ENCODE measurements around the gene SELENON. TPM values are rescaled to one million over a fixed set of nuclear protein-coding genes. Genes with fewer than 3 reads are reported as not detected.
A peak's percentile ranks its signal among the peaks of the same experiment; 100 is the strongest.
"Not testable (repeated sequence)": the region's sequence is repeated elsewhere in the genome, so short reads cannot be mapped to it uniquely, and the experiment has no call there.

The SELENON gene
- total RNA-seq, 1 experiment from 2014 or later: 38.6 TPM

DNA sequence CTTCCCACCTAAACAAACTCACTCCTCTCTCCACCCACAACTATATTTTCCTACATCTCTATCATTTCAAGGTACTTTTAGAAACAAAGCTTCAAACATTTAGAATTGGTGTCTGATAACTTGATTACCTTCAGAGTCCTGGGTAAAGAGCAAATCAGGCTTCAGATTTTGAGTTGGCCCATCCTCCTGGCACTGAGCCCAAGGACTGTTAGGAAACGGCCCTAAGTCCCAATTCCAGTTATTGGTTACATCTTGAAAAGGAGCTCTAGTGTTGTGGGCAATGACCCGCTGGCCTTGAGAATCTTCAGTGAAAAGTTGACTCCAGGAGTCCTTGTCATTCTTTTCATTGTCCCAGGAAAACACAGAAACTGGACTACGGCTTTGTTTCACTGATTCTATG lies 34.9 kb downstream of the SELENON start:
- no peak for DNase-seq
- Histone ChIP-seq H3K9me3 (ENCODE audit: low read length) (no peaks in the 10 kb centered on the region), H2AFZ (ENCODE audit: low read length) (no peak overlapping the region), H3K79me2 (ENCODE audit: low read length) (peaks cover 65% of the 10 kb centered on the region), H3K27me3 (ENCODE audit: low read length) (no peaks in the 10 kb centered on the region), H3F3A (ENCODE audit: low read length, unreplicated experiment) (peaks cover 8% of the 10 kb centered on the region), H3K27ac (ENCODE audit: low read length) (no peak overlapping the region), H3K9ac (ENCODE audit: low read length) (no peak overlapping the region), H3K36me3 (ENCODE audit: low read depth, low read length) (peaks cover 68% of the 10 kb centered on the region), H3K4me2 (ENCODE audit: low read length) (no peak overlapping the region), H3K4me3 (ENCODE audit: low read length) (no peak overlapping the region), H3K9me2 (replicated peaks; ENCODE audit: low read length) (no peaks in the 10 kb centered on the region), H3K4me1 (ENCODE audit: insufficient read depth, low read length) (no peaks in the 10 kb centered on the region), H4K20me1 (ENCODE audit: low read length) (peaks cover 4% of the 10 kb centered on the region; the same call in 1 of the 2 replicates)
- ATAC-seq: no peak
- ChIA-PET CTCF (interaction anchor here (0.5 kb wide), 1 partner anchor 163 kb away, joined by 5 read pairs; the partner anchor contains the start of gene PAFAH2), POLR2A (ENCODE audit: unreplicated experiment) (no interaction called here)
- TF ChIP-seq EZH2phosphoT487 (IDR thresholded peaks at IDR 0.05; ENCODE audit: borderline replicate concordance, low read length) (no peak), EZH2 (IDR thresholded peaks at IDR 0.05; ENCODE audit: low read length, unreplicated experiment) (no peak)
- TF ChIP-seq, protein P1, sequence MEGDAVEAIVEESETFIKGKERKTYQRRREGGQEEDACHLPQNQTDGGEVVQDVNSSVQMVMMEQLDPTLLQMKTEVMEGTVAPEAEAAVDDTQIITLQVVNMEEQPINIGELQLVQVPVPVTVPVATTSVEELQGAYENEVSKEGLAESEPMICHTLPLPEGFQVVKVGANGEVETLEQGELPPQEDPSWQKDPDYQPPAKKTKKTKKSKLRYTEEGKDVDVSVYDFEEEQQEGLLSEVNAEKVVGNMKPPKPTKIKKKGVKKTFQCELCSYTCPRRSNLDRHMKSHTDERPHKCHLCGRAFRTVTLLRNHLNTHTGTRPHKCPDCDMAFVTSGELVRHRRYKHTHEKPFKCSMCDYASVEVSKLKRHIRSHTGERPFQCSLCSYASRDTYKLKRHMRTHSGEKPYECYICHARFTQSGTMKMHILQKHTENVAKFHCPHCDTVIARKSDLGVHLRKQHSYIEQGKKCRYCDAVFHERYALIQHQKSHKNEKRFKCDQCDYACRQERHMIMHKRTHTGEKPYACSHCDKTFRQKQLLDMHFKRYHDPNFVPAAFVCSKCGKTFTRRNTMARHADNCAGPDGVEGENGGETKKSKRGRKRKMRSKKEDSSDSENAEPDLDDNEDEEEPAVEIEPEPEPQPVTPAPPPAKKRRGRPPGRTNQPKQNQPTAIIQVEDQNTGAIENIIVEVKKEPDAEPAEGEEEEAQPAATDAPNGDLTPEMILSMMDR (conservative IDR thresholded peaks at IDR 0.05; ENCODE audit: low read depth, low read length): no peak
- intact Hi-C loops (cut with micrococcal nuclease): no loop called here
- BruUV-seq (replicated peaks): no TSS peak

DNA sequence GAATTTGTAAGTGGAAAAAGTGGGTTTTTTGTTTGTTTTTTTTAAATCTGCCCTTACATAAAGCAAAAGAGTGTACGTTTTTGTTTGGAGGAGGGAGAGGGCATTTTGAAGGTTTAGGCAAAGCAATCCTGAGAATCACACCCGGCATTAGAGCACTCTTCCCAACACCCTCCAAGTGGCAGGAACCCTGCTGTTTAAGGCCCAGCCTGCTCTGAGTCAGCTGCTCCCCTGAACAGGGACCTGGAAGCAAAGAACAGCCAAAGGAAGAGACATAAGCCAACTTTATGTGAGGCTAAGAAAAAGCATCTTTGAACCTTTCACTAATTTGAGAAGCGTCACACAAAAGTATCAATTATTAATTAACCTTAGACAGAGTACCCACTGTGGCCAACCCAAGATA lies 36.7 kb downstream of the SELENON start:
- Histone ChIP-seq H4K20me1 (ENCODE audit: low read length) (peaks cover 4% of the 10 kb centered on the region; the same call in 1 of the 2 replicates), H3K36me3 (ENCODE audit: low read depth, low read length) (peaks cover 51% of the 10 kb centered on the region), H3K27me3 (ENCODE audit: low read length) (no peaks in the 10 kb centered on the region), H3K4me1 (ENCODE audit: insufficient read depth, low read length) (no peaks in the 10 kb centered on the region), H3K9ac (ENCODE audit: low read length) (no peak overlapping the region), H3K4me2 (ENCODE audit: low read length) (no peak overlapping the region), H3K27ac (ENCODE audit: low read length) (no peak overlapping the region), H3K4me3 (ENCODE audit: low read length) (no peak overlapping the region), H3K9me3 (ENCODE audit: low read length) (no peaks in the 10 kb centered on the region), H3F3A (ENCODE audit: low read length, unreplicated experiment) (peaks cover 8% of the 10 kb centered on the region), H3K9me2 (replicated peaks; ENCODE audit: low read length) (no peaks in the 10 kb centered on the region), H2AFZ (ENCODE audit: low read length) (no peak overlapping the region), H3K79me2 (ENCODE audit: low read length) (peaks cover 78% of the 10 kb centered on the region)
- CTCF ChIA-PET: interaction anchor here (0.6 to 1.0 kb wide), 5 partner anchors 39 to 228 kb away, joined by 3 to 6 read pairs (median 4); partner anchors contain the start of genes PAFAH2 and PAQR7
- TF ChIP-seq, protein P1 (conservative IDR thresholded peaks at IDR 0.05; ENCODE audit: low read depth, low read length): no peak
- TF ChIP-seq EZH2phosphoT487 (IDR thresholded peaks at IDR 0.05; ENCODE audit: borderline replicate concordance, low read length): no peak
- DNase-seq (no peak), ATAC-seq (no peak)
- POLR2A ChIA-PET (ENCODE audit: unreplicated experiment): no interaction called here
- no TSS peak for BruUV-seq (replicated peaks)
- intact Hi-C loops (cut with micrococcal nuclease): loop anchor here (1.0 kb wide), 2 partner anchors 59 to 162 kb away; partner anchors contain the start of gene PAFAH2

DNA sequence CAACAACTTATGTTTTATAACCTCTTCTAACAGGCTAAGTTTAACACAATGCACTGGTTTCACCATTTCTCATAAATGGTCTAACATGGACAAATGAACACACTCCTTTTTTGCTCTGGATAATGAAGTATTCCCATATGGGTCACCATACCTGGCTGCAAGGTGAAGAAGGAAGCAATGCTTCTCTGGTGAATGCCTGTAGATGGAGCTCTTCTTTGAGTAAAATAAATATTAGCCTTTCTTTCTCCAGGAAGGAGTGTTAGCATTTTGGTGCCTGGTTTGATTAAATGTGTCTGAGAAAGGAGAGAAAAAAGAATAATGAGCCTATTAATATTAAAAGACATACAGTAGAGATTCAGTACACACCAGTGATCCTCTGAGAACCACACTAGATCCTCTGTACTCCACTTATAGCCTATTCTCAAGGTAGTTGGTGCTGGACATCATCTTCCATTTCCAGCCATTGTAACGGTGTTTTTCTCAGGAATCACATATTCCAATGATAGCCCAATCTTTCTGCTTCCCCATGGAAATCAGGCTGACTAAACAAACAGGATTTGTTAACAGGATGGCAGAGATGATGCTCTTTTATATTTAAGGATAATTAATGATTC lies 37.4 kb downstream of the SELENON start:
- Histone ChIP-seq H3F3A (ENCODE audit: low read length, unreplicated experiment) (peaks cover 8% of the 10 kb centered on the region), H3K9ac (ENCODE audit: low read length) (no peak overlapping the region), H3K9me2 (replicated peaks; ENCODE audit: low read length) (no peaks in the 10 kb centered on the region), H3K9me3 (ENCODE audit: low read length) (no peaks in the 10 kb centered on the region), H3K4me3 (ENCODE audit: low read length) (no peak overlapping the region), H2AFZ (ENCODE audit: low read length) (no peak overlapping the region), H3K27me3 (ENCODE audit: low read length) (no peaks in the 10 kb centered on the region), H3K36me3 (ENCODE audit: low read depth, low read length) (peaks cover 44% of the 10 kb centered on the region), H3K79me2 (ENCODE audit: low read length) (peaks cover 78% of the 10 kb centered on the region), H4K20me1 (ENCODE audit: low read length) (peaks cover 4% of the 10 kb centered on the region; the same call in 1 of the 2 replicates), H3K4me1 (ENCODE audit: insufficient read depth, low read length) (no peaks in the 10 kb centered on the region), H3K4me2 (ENCODE audit: low read length) (no peak overlapping the region), H3K27ac (ENCODE audit: low read length) (no peak overlapping the region)
- POLR2A ChIA-PET (ENCODE audit: unreplicated experiment): no interaction called here
- peak; percentile 76 for ATAC-seq
- DNase-seq: peak; percentile 52
- intact Hi-C loops (cut with micrococcal nuclease): loop anchor here (1.0 kb wide), 2 partner anchors 58 to 161 kb away; partner anchors contain the start of gene PAFAH2
- CTCF ChIA-PET: interaction anchor here (0.6 to 1.0 kb wide), 5 partner anchors 38 to 229 kb away, joined by 3 to 6 read pairs (median 4); partner anchors contain the start of genes PAFAH2 and PAQR7
- BruUV-seq (replicated peaks): no TSS peak
- TF ChIP-seq EZH2phosphoT487 (IDR thresholded peaks at IDR 0.05; ENCODE audit: borderline replicate concordance, low read length) (no peak), EZH2 (IDR thresholded peaks at IDR 0.05; ENCODE audit: low read length, unreplicated experiment) (no peak)
- TF ChIP-seq, protein P1 (conservative IDR thresholded peaks at IDR 0.05; ENCODE audit: low read depth, low read length): peak; percentile 79

DNA sequence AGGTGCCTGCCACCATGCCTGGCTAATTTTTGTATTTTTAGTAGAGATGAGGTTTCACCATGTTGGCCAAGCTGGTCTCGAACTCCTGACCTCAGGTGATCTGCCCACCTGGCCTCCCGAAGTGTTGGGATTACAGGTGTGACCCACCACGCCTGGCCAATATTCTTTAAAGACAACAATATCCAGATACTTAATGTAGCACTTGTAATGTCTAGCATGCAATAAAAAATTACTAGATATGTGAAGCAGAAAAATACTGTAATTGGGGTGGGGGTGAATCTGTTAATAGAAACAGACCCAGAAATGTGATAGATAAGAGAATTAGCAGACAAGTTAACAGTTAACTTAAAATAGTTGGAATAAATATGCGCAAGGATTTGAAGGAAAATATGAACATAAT lies 39.8 kb downstream of the SELENON start:
- Histone ChIP-seq H3K36me3 (ENCODE audit: low read depth, low read length) (peaks cover 28% of the 10 kb centered on the region), H3K79me2 (ENCODE audit: low read length) (peaks cover 79% of the 10 kb centered on the region)
- DNase-seq; H3F3A ChIP-seq (ENCODE audit: low read length, unreplicated experiment); ATAC-seq; H3K4me2 ChIP-seq (ENCODE audit: low read length); H3K27me3 ChIP-seq (ENCODE audit: low read length); H3K4me3 ChIP-seq (ENCODE audit: low read length); H2AFZ ChIP-seq (ENCODE audit: low read length); BruUV-seq (replicated peaks); intact Hi-C loops (cut with micrococcal nuclease); H3K9me2 ChIP-seq (replicated peaks; ENCODE audit: low read length); H3K9ac ChIP-seq (ENCODE audit: low read length); H3K9me3 ChIP-seq (ENCODE audit: low read length); H4K20me1 ChIP-seq (ENCODE audit: low read length); H3K4me1 ChIP-seq (ENCODE audit: insufficient read depth, low read length); H3K27ac ChIP-seq (ENCODE audit: low read length); CTCF ChIA-PET: not testable (repeated sequence)
- POLR2A ChIA-PET (ENCODE audit: unreplicated experiment): interaction anchor here (0.6 to 0.7 kb wide), 2 partner anchors 158 to 259 kb away, joined by 4 to 9 read pairs; partner anchors contain the start of gene PAFAH2

Measured in PC-3 (cell line).